ENCODE data around the gene LSM2.
"Not testable (repeated sequence)": the region's sequence is repeated elsewhere in the genome, so short reads cannot be mapped to it uniquely, and the experiment has no call there.

LSM2 gene

GRCh38 chr6:31821301-31822035 is 14.7 kb upstream of the LSM2 start:
- peak overlapping the region; percentile 81 for H2AFZ ChIP-seq (ENCODE audit: low read depth)
- H3K4me2 ChIP-seq = peak overlapping the region; percentile 85
- H3K27ac ChIP-seq = peak overlapping the region; percentile 96
- no peak overlapping the region for H3K4me3 ChIP-seq (IDR thresholded peaks at IDR 0.05; ENCODE audit: insufficient read depth, low read depth, low read length)
- TF ChIP-seq CTCF (conservative IDR thresholded peaks at IDR 0.05; ENCODE audit: low read depth, low read length) = no peak
- H3K36me3 ChIP-seq (ENCODE audit: insufficient read depth) = no peaks in the 10 kb centered on the region
- no peaks in the 10 kb centered on the region for H4K20me1 ChIP-seq (ENCODE audit: insufficient read depth)
- peak overlapping the region; percentile 92; the same call in 1 of the 2 replicates for H3K9ac ChIP-seq
- H3K79me2 ChIP-seq (ENCODE audit: insufficient read depth, low read depth) = peaks cover 5% of the 10 kb centered on the region; the same call in 1 of the 2 replicates
- H3K27me3 ChIP-seq (ENCODE audit: insufficient read depth, low read depth) = no peaks in the 10 kb centered on the region
- peaks cover 49% of the 10 kb centered on the region for H3K4me1 ChIP-seq (ENCODE audit: low read depth, poor library complexity, severe bottlenecking)

- H3K4me3 ChIP-seq (IDR thresholded peaks at IDR 0.05; ENCODE audit: insufficient read depth, low read depth, low read length); H3K27ac ChIP-seq; H4K20me1 ChIP-seq (ENCODE audit: insufficient read depth); H2AFZ ChIP-seq (ENCODE audit: low read depth); H3K27me3 ChIP-seq (ENCODE audit: insufficient read depth, low read depth); H3K36me3 ChIP-seq (ENCODE audit: insufficient read depth); H3K79me2 ChIP-seq (ENCODE audit: insufficient read depth, low read depth); H3K9ac ChIP-seq: not testable (repeated sequence)
- Histone ChIP-seq H3K4me2 (peak overlapping the region; percentile 85; the same call in 1 of the 2 replicates), H3K4me1 (ENCODE audit: low read depth, poor library complexity, severe bottlenecking) (peaks cover 39% of the 10 kb centered on the region)
These were observed 13.6 kb upstream of the LSM2 start for GRCh38 chr6:31820399-31820798.

GRCh38 chr6:31819871-31820299 is 13.1 kb upstream of the LSM2 start:
- Histone ChIP-seq H4K20me1 (ENCODE audit: insufficient read depth) (no peaks in the 10 kb centered on the region), H3K9ac (no peak overlapping the region), H2AFZ (ENCODE audit: low read depth) (no peak overlapping the region), H3K27me3 (ENCODE audit: insufficient read depth, low read depth) (no peaks in the 10 kb centered on the region), H3K79me2 (ENCODE audit: insufficient read depth, low read depth) (no peaks in the 10 kb centered on the region; the same call in 1 of the 2 replicates), H3K36me3 (ENCODE audit: insufficient read depth) (no peaks in the 10 kb centered on the region), H3K4me2 (no peak overlapping the region), H3K27ac (no peak overlapping the region), H3K4me3 (IDR thresholded peaks at IDR 0.05; ENCODE audit: insufficient read depth, low read depth, low read length) (no peak overlapping the region), H3K4me1 (ENCODE audit: low read depth, poor library complexity, severe bottlenecking) (peaks cover 33% of the 10 kb centered on the region)
- TF ChIP-seq CTCF (conservative IDR thresholded peaks at IDR 0.05; ENCODE audit: low read depth, low read length) = no peak

GRCh38 chr6:31817929-31818511 is 11.3 kb upstream of the LSM2 start:
- H3K79me2 ChIP-seq (ENCODE audit: insufficient read depth, low read depth); H3K27ac ChIP-seq; H3K27me3 ChIP-seq (ENCODE audit: insufficient read depth, low read depth); H3K9ac ChIP-seq; H3K4me3 ChIP-seq (IDR thresholded peaks at IDR 0.05; ENCODE audit: insufficient read depth, low read depth, low read length); H2AFZ ChIP-seq (ENCODE audit: low read depth); H3K4me2 ChIP-seq; H4K20me1 ChIP-seq (ENCODE audit: insufficient read depth); H3K36me3 ChIP-seq (ENCODE audit: insufficient read depth): not testable (repeated sequence)
- peaks cover 15% of the 10 kb centered on the region for H3K4me1 ChIP-seq (ENCODE audit: low read depth, poor library complexity, severe bottlenecking)

- H3K9ac ChIP-seq = not testable (repeated sequence)
These were observed 10.6 kb upstream of the LSM2 start for GRCh38 chr6:31817133-31817928.

More at GRCh38 chr6:31817133-31817928, 10.6 kb upstream of the LSM2 start:
- not testable (repeated sequence) for H3K27ac ChIP-seq; H3K79me2 ChIP-seq (ENCODE audit: insufficient read depth, low read depth); H2AFZ ChIP-seq (ENCODE audit: low read depth); H3K4me2 ChIP-seq; H3K4me3 ChIP-seq (IDR thresholded peaks at IDR 0.05; ENCODE audit: insufficient read depth, low read depth, low read length); H3K4me1 ChIP-seq (ENCODE audit: low read depth, poor library complexity, severe bottlenecking); H3K36me3 ChIP-seq (ENCODE audit: insufficient read depth); H3K27me3 ChIP-seq (ENCODE audit: insufficient read depth, low read depth); H4K20me1 ChIP-seq (ENCODE audit: insufficient read depth)
